Activated CD4-positive, alpha-beta memory T cell treated with anti-CD3 and anti-CD28 coated beads for 36 hours (primary cell): ENCODE results near the gene UCN3. TPM values are rescaled to one million over a fixed set of nuclear protein-coding genes. Genes with fewer than 3 reads are reported as not detected.
"Not testable (repeated sequence)": the region's sequence is repeated elsewhere in the genome, so short reads cannot be mapped to it uniquely, and the experiment has no call there.

ENCODE experiments used
- CTCF ChIA-PET: fragments of 350-600 bp; sonication (Branson Sonifier 250); formaldehyde crosslinking; loops from one replicate; lab custom pipeline; 2021; ENCODE audit warnings: antibody characterized with exemption, inconsistent platforms; lab: Charles Lee
- POLR2A ChIA-PET: fragments of 350-600 bp; sonication (Branson Sonifier 250); formaldehyde crosslinking; loops from one replicate; lab custom pipeline; 2021; ENCODE audit warnings: antibody characterized with exemption; lab: Charles Lee
- DNase-seq: peaks from one replicate; pipeline ENCODE4 v3.0.0-alpha.2; 2020
- H3K27ac Mint-ChIP-seq: one replicate; pipeline ENCODE4 v1.8.0; 2021; ENCODE audit warnings: mixed read lengths
- H3K27me3 Mint-ChIP-seq: one replicate; pipeline ENCODE4 v1.8.0; 2021; ENCODE audit warnings: mixed read lengths
- H3K36me3 Mint-ChIP-seq: one replicate; pipeline ENCODE4 v1.8.0; 2021; ENCODE audit warnings: mixed read lengths
- H3K4me1 Mint-ChIP-seq: one replicate; pipeline ENCODE4 v1.8.0; 2021; ENCODE audit warnings: low read depth, mixed read lengths
- H3K4me3 Mint-ChIP-seq: one replicate; pipeline ENCODE4 v1.8.0; 2021; ENCODE audit warnings: mild to moderate bottlenecking, mixed read lengths
- H3K9me3 Mint-ChIP-seq: one replicate; pipeline ENCODE4 v1.8.0; 2021; ENCODE audit warnings: mixed read lengths
- intact Hi-C: fragments of 100-400 bp; cut with micrococcal nuclease; formaldehyde crosslinking; loops from one replicate; pipeline ENCODE4 v1.15.1; 2023
- total RNA-seq, 2 experiments: library from RNA; stranded (reverse); gene quantifications; one replicate each; pipeline ENCODE4 v1.2.3, GENCODE V29; 2021

Gene UCN3
- total RNA-seq, 2 experiments from 2014 or later: not detected

DNA sequence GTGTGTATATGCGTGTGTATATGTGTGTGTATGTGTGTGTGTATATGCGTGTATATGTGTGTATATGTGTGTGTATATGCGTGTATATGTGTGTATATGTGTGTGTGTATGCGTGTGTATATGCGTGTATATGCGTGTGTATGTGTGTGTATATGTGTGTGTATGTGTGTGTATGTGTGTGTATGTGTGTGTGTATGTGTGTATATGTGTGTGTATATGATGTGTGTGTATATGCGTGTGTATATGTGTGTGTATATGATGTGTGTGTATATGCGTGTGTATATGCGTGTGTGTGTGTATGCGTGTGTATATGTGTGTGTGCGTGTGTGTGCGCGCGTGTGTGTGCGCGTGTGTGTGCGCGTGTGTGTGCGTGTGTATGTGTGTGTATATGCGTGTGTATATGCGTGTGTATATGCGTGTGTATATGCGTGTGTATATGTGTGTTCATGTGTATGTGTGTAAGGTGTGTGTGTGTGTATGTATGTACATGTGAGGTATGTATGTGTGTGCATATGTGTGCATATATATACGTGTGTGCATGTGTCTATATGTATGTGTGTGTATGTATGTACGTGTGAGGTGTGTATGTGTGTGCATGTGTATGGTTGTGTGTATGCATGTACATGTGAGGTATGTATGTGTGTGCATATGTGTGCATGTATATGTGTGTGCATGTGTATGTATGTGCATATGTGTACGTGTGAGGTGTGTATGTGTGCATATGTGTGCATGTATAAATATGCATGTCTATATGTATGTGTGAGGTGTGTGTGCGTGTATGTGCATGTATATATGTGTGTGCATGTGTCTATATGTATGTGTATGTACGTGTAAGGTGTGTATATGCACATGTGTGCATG lies 6.0 kb downstream of the UCN3 start:
- ChIA-PET CTCF (no interaction called here), POLR2A (no interaction called here)
- peaks cover 12% of the 10 kb centered on the region for H3K9me3 Mint-ChIP-seq
- no peak for DNase-seq
- peaks cover 2% of the 10 kb centered on the region for H3K4me1 Mint-ChIP-seq
- H3K4me3 Mint-ChIP-seq: no peak overlapping the region
- no peaks in the 10 kb centered on the region for H3K36me3 Mint-ChIP-seq
- peaks cover 5% of the 10 kb centered on the region for H3K27me3 Mint-ChIP-seq
- H3K27ac Mint-ChIP-seq: peak overlapping the region; percentile 21
- intact Hi-C loops: no loop called here

- Mint-ChIP-seq H3K27me3 (peaks cover 5% of the 10 kb centered on the region), H3K4me3 (no peak overlapping the region), H3K36me3 (no peaks in the 10 kb centered on the region), H3K27ac (no peak overlapping the region), H3K4me1 (no peaks in the 10 kb centered on the region), H3K9me3 (peaks cover 12% of the 10 kb centered on the region)
- ChIA-PET POLR2A (no interaction called here), CTCF (no interaction called here)
- intact Hi-C loops: no loop called here
- DNase-seq: no peak
Measured at GRCh38 chr10:5373307-5373706, 8.5 kb downstream of the UCN3 start.

DNA sequence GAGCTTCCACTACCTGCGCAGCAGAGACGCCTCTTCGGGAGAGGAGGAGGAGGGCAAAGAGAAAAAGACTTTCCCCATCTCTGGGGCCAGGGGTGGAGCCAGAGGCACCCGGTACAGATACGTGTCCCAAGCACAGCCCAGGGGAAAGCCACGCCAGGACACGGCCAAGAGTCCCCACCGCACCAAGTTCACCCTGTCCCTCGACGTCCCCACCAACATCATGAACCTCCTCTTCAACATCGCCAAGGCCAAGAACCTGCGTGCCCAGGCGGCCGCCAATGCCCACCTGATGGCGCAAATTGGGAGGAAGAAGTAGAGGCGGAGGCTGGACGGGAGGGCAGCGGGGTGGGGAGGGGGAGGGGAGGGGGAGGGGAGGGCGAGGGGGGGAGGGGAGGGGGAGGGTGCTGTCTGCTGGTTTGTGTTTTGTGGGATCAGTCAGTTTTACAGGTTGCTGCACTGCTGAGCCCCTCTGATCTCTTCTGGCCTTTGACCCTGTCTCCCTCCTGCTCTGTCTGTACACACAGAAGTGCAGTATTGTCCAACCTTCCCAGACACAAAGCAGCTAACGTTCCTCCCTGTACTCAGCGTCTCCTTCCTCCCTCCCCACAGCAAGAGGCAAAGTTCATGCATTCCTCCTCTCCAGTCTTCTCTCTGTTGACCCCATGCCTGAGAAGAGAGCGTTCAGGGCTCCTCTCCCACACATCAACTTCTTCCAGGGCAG lies 9.3 kb downstream of the UCN3 start:
- intact Hi-C loops: no loop called here
- Mint-ChIP-seq H3K27ac (no peak overlapping the region), H3K4me3 (no peak overlapping the region), H3K27me3 (peaks cover 5% of the 10 kb centered on the region), H3K4me1 (no peaks in the 10 kb centered on the region), H3K9me3 (peaks cover 13% of the 10 kb centered on the region), H3K36me3 (no peaks in the 10 kb centered on the region)
- no peak for DNase-seq
- ChIA-PET CTCF (interaction anchor here (3.0 kb wide), 1 partner anchor 524 kb away, joined by 9 read pairs; no protein-coding TSS in a partner anchor), POLR2A (no interaction called here)

DNA sequence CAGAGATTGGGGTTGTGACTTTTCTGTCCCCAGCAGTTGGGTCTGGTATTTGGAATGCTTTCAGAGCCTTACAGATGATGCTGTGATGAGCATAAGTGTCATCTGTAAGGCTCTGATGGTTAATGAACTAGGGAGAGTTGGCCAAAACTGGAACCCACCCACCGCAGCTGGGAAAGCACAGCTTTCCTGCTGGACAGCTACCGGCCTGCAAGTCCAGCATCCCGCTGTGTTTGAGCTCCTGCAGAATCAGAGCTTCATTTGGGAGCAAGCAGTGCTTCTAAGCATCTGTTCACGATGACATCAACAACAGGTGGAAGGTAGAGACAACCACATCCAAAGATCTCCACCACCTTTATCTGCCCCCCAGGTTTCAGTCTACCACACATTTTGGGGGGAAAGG lies 11.7 kb downstream of the UCN3 start:
- CTCF ChIA-PET: interaction anchor here (3.0 kb wide), 1 partner anchor 526 kb away, joined by 9 read pairs; no protein-coding TSS in a partner anchor
- POLR2A ChIA-PET: no interaction called here
- intact Hi-C loops: no loop called here
- no peak for DNase-seq
- Mint-ChIP-seq H3K36me3 (no peaks in the 10 kb centered on the region), H3K27ac (no peak overlapping the region), H3K4me3 (no peak overlapping the region), H3K27me3 (peaks cover 5% of the 10 kb centered on the region), H3K4me1 (no peaks in the 10 kb centered on the region), H3K9me3 (peaks cover 6% of the 10 kb centered on the region)

DNA sequence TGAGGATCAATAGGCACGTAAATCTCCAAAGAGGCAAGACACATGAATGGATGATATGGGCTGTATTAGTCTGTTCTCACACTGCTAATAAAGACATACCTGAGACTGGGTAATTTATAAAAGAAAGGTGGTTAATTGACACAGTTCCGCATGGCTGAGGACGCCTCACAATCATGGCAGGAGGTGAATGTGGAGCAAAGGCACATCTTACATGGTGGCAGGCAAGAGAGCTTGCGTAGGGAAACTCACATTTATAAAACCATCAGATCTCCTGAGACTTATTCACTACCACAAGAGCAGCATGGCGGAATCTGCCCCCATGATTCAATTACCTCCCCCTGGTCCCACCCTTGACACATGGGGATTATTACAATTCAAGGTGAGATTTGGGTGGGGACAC lies 14.4 kb downstream of the UCN3 start:
- H3K27ac Mint-ChIP-seq, H3K9me3 Mint-ChIP-seq, H3K27me3 Mint-ChIP-seq, H3K4me3 Mint-ChIP-seq, DNase-seq, POLR2A ChIA-PET, H3K36me3 Mint-ChIP-seq, H3K4me1 Mint-ChIP-seq, intact Hi-C loops: not testable (repeated sequence)
- CTCF ChIA-PET: interaction anchor here (2.7 kb wide), 1 partner anchor 529 kb away, joined by 23 read pairs; no protein-coding TSS in a partner anchor

DNA sequence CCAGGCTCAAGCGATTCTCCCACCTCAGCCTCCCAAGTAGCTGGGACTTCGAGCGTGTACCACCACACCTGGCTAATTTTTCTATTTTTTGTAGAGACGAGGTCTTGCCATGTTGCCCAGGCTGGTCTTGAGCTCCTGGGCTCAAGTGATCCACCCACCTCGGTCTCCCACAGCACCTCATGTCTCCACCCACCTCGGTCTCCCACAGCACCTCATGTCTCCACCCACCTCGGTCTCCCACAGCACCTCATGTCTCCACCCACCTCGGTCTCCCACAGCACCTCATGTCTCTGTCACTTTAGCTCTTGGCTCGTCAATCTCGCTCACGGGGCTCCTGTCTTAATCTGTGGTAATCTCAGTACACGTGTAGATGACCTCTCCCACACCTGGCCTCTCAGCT lies 15.6 kb downstream of the UCN3 start:
- POLR2A ChIA-PET, H3K4me1 Mint-ChIP-seq, H3K27me3 Mint-ChIP-seq, DNase-seq, H3K36me3 Mint-ChIP-seq, H3K4me3 Mint-ChIP-seq, H3K9me3 Mint-ChIP-seq, H3K27ac Mint-ChIP-seq: not testable (repeated sequence)
- CTCF ChIA-PET: interaction anchor here (1.2 to 2.7 kb wide), 2 partner anchors 531 to 565 kb away, joined by 5 to 23 read pairs; no protein-coding TSS in a partner anchor
- intact Hi-C loops: loop anchor here (5.0 kb wide), 3 partner anchors 98 to 363 kb away; partner anchors contain the start of gene AKR1C3

- Mint-ChIP-seq H3K27ac (no peak overlapping the region), H3K4me1 (no peaks in the 10 kb centered on the region), H3K4me3 (no peak overlapping the region), H3K9me3 (peaks cover 6% of the 10 kb centered on the region), H3K36me3 (no peaks in the 10 kb centered on the region), H3K27me3 (peaks cover 3% of the 10 kb centered on the region)
- ChIA-PET CTCF (interaction anchor here (2.7 kb wide), 1 partner anchor 531 kb away, joined by 23 read pairs; no protein-coding TSS in a partner anchor), POLR2A (no interaction called here)
- DNase-seq: no peak
- intact Hi-C loops: loop anchor here (5.0 kb wide), 3 partner anchors 99 to 364 kb away; partner anchors contain the start of gene AKR1C3
Measured at GRCh38 chr10:5381187-5381586, 16.4 kb downstream of the UCN3 start.

DNA sequence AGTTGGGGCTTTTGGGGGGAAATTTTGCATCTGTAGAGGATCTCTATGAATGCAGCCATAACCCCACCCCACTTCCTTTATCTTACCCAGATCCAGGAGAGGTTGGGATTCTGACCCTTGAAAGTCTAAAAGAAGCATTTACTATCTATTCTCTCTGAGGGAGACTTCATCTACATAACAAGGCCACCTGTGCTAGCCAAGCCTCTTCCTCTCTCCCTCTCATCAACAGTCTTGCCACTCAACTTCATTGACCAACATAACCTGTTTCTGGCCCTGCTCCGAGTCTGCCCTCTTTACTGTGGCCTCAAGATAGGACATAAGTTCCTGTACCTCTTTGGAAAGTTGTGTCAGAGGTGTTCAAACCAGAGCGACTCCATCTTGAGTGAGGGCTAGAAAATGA lies 20.5 kb downstream of the UCN3 start:
- DNase-seq: no peak
- no peaks in the 10 kb centered on the region for H3K36me3 Mint-ChIP-seq
- no peak overlapping the region for H3K4me3 Mint-ChIP-seq
- H3K27me3 Mint-ChIP-seq: peaks cover 5% of the 10 kb centered on the region
- no peak overlapping the region for H3K27ac Mint-ChIP-seq
- intact Hi-C loops: no loop called here
- H3K4me1 Mint-ChIP-seq: no peaks in the 10 kb centered on the region
- CTCF ChIA-PET: interaction anchor here (0.7 to 2.2 kb wide), 2 partner anchors 12 to 536 kb away, joined by 3 to 44 read pairs; no protein-coding TSS in a partner anchor
- peaks cover 13% of the 10 kb centered on the region for H3K9me3 Mint-ChIP-seq
- POLR2A ChIA-PET: no interaction called here

- Mint-ChIP-seq H3K4me1 (no peaks in the 10 kb centered on the region), H3K9me3 (peaks cover 29% of the 10 kb centered on the region), H3K27ac (no peak overlapping the region), H3K27me3 (peaks cover 5% of the 10 kb centered on the region), H3K36me3 (peaks cover 8% of the 10 kb centered on the region), H3K4me3 (no peak overlapping the region)
- ChIA-PET POLR2A (no interaction called here), CTCF (interaction anchor here (1.3 to 2.8 kb wide), 3 partner anchors 96 to 537 kb away, joined by 3 to 16 read pairs (median 6); no protein-coding TSS in a partner anchor)
- intact Hi-C loops: no loop called here
- DNase-seq: no peak
Measured at GRCh38 chr10:5387169-5387568, 22.4 kb downstream of the UCN3 start.

- H3K4me1 Mint-ChIP-seq: no peaks in the 10 kb centered on the region
- ChIA-PET POLR2A (no interaction called here), CTCF (interaction anchor here (0.8 to 2.2 kb wide), 2 partner anchors 232 to 541 kb away, joined by 3 to 8 read pairs; no protein-coding TSS in a partner anchor)
- intact Hi-C loops: no loop called here
- peaks cover 29% of the 10 kb centered on the region for H3K9me3 Mint-ChIP-seq
- no peak overlapping the region for H3K4me3 Mint-ChIP-seq
- no peak for DNase-seq
- H3K27ac Mint-ChIP-seq: no peak overlapping the region
- peaks cover 8% of the 10 kb centered on the region for H3K36me3 Mint-ChIP-seq
- peaks cover 5% of the 10 kb centered on the region for H3K27me3 Mint-ChIP-seq
Measured at GRCh38 chr10:5390607-5391205, 25.9 kb downstream of the UCN3 start.

DNA sequence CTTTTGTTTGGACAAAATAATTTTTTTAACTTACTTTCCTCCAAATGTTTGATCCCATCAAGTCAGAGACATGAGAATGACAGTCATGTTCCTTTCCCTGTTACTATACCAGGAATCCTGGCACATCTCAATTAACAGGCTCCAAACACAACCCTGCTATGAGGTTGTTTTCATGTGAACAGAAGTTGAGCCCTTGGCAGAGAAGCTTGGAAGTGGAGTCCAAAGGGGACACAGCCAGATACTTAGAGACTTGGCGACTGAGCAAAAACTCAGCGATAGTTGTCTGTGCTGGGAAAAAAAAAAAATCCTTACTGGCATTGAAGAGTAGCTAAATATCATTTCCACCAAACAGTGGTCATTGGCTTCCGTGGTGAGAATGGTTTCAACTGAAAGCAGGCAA lies 27.0 kb downstream of the UCN3 start:
- DNase-seq: no peak
- no peak overlapping the region for H3K27ac Mint-ChIP-seq
- H3K4me3 Mint-ChIP-seq: no peak overlapping the region
- no peaks in the 10 kb centered on the region for H3K4me1 Mint-ChIP-seq
- ChIA-PET CTCF (interaction anchor here (2.2 kb wide), 1 partner anchor 542 kb away, joined by 8 read pairs; no protein-coding TSS in a partner anchor), POLR2A (no interaction called here)
- H3K9me3 Mint-ChIP-seq: peaks cover 29% of the 10 kb centered on the region
- intact Hi-C loops: no loop called here
- H3K27me3 Mint-ChIP-seq: peaks cover 2% of the 10 kb centered on the region
- peaks cover 8% of the 10 kb centered on the region for H3K36me3 Mint-ChIP-seq
